ENCODE data around the gene C1QC.

Gene C1QC

GRCh38 chr1:22619252-22619651, 24.2 kb upstream of the C1QC start:
- DNase-seq (ENCODE audit: low read depth in 2 of 2, low spot score in 1 of 2) = no peak

GRCh38 chr1:22619798-22620197, 23.6 kb upstream of the C1QC start:
- DNase-seq (ENCODE audit: low read depth in 2 of 2, low spot score in 1 of 2) = no peak

- DNase-seq (ENCODE audit: low read depth in 2 of 2, low spot score in 1 of 2) = no peak
Measured at GRCh38 chr1:22621761-22622160, 21.7 kb upstream of the C1QC start.

- no peak for DNase-seq (ENCODE audit: low read depth in 2 of 2, low spot score in 1 of 2)
Measured at GRCh38 chr1:22625262-22625925, 18.0 kb upstream of the C1QC start.

- DNase-seq (ENCODE audit: low read depth in 2 of 2, low spot score in 1 of 2) = no peak
Measured at GRCh38 chr1:22626237-22627157, 16.9 kb upstream of the C1QC start.

- no peak for DNase-seq (ENCODE audit: low read depth in 2 of 2, low spot score in 1 of 2)
Measured at GRCh38 chr1:22627331-22627730, 16.1 kb upstream of the C1QC start.

GRCh38 chr1:22628698-22629444, 14.6 kb upstream of the C1QC start:
- no peak for DNase-seq (ENCODE audit: low read depth in 2 of 2, low spot score in 1 of 2)

GRCh38 chr1:22629886-22630285, 13.5 kb upstream of the C1QC start:
- no peak for DNase-seq (ENCODE audit: low read depth in 2 of 2, low spot score in 1 of 2)

GRCh38 chr1:22633697-22634463, 9.6 kb upstream of the C1QC start:
- no peak for DNase-seq (ENCODE audit: low read depth in 2 of 2, low spot score in 1 of 2)

- DNase-seq (ENCODE audit: low read depth in 2 of 2, low spot score in 1 of 2) = no peak
Measured at GRCh38 chr1:22635436-22635835, 8.0 kb upstream of the C1QC start.

GRCh38 chr1:22636353-22636752, 7.1 kb upstream of the C1QC start, which contains the start of gene C1QA:
C1QA (plus strand) TSS chr1:22636628; CDS start chr1:22637617, 989 bp downstream.
- DNase-seq (ENCODE audit: low read depth in 2 of 2, low spot score in 1 of 2) = no peak

GRCh38 chr1:22636927-22637326, 6.5 kb upstream of the C1QC start:
- DNase-seq (ENCODE audit: low read depth in 2 of 2, low spot score in 1 of 2) = no peak

GRCh38 chr1:22637907-22638445, 5.5 kb upstream of the C1QC start:
- DNase-seq (ENCODE audit: low read depth in 2 of 2, low spot score in 1 of 2) = no peak

- no peak for DNase-seq (ENCODE audit: low read depth in 2 of 2, low spot score in 1 of 2)
Measured at GRCh38 chr1:22638476-22639234, 4.8 kb upstream of the C1QC start.

GRCh38 chr1:22639286-22639685, 4.1 kb upstream of the C1QC start:
- no peak for DNase-seq (ENCODE audit: low read depth in 2 of 2, low spot score in 1 of 2)

GRCh38 chr1:22641247-22641646, 2.2 kb upstream of the C1QC start:
- DNase-seq (ENCODE audit: low read depth in 2 of 2, low spot score in 1 of 2) = no peak

- DNase-seq (ENCODE audit: low read depth in 2 of 2, low spot score in 1 of 2) = peak; percentile 23 to 47
Measured at GRCh38 chr1:22641906-22642636, 1.4 kb upstream of the C1QC start.

- DNase-seq (ENCODE audit: low read depth in 2 of 2, low spot score in 1 of 2) = no peak
Measured at GRCh38 chr1:22643928-22644327, 495 bp downstream of the C1QC start.

GRCh38 chr1:22645931-22646330, 2.5 kb downstream of the C1QC start:
- no peak for DNase-seq (ENCODE audit: low read depth in 2 of 2, low spot score in 1 of 2)

All from stimulated activated CD8-positive, alpha-beta memory T cell treated with anti-CD3 and anti-CD28 coated beads, Interleukin-4, amount 100 ng/mL, for 1 hour (primary cell).